HL-60 (cell line): ENCODE measurements around the gene SMDT1.

Source experiments
- DNase-seq, 2 experiments: peaks; one replicate each; pipeline ENCODE4 v3.0.0-alpha.2; 2010 to 2020; ENCODE audit warnings: low read depth in 1 of 2, low spot score in 1 of 2
- H3K27ac ChIP-seq: fragments of 250-450 bp; sonication (Bioruptor Pico); replicated peaks from 2 replicates; pipeline ENCODE4 v1.5.1; 2020; ENCODE audit warnings: mild to moderate bottlenecking, moderate library complexity
- H3K27me3 ChIP-seq: fragments of 250-450 bp; sonication (Bioruptor Pico); 2 replicates; pipeline ENCODE4 v1.5.1; 2021; ENCODE audit warnings: mild to moderate bottlenecking, moderate library complexity; ENCODE audit not compliant: insufficient read depth, poor library complexity, severe bottlenecking
- H3K4me3 ChIP-seq: replicated peaks from 2 replicates; pipeline ENCODE4 v1.5.1; 2011; ENCODE audit warnings: mild to moderate bottlenecking, control low read depth, low read length; ENCODE audit not compliant: insufficient read depth
- GABPA ChIP-seq: IDR thresholded peaks from 2 replicates; pipeline ENCODE4 v1.6.1; 2012; ENCODE audit warnings: low read depth
- POLR2AphosphoS5 ChIP-seq: IDR thresholded peaks from 2 replicates; pipeline ENCODE4 v1.6.1; 2012; ENCODE audit warnings: low read depth
- SPI1 ChIP-seq: IDR thresholded peaks from 2 replicates; pipeline ENCODE4 v1.6.1; 2012; ENCODE audit warnings: low read depth, mild to moderate bottlenecking, borderline replicate concordance
- TF ChIP-seq, protein P1 (sequence below): IDR thresholded peaks from 2 replicates; pipeline ENCODE4 v1.6.1; 2012; ENCODE audit warnings: low read depth; ENCODE audit not compliant: insufficient replicate concordance
- TF ChIP-seq, protein P2 (sequence below): IDR thresholded peaks from one replicate; pipeline ENCODE4 v1.5.1; 2011; ENCODE audit warnings: low read length, control low read depth, inconsistent platforms; ENCODE audit not compliant: insufficient read depth

The SMDT1 gene

GRCh38 chr22:42052765-42053164, 26.7 kb upstream of the SMDT1 start:
- no peak overlapping the region for H3K27ac ChIP-seq
- no peak overlapping the region for H3K4me3 ChIP-seq
- TF ChIP-seq SPI1, result no peak
- TF ChIP-seq, protein P1, sequence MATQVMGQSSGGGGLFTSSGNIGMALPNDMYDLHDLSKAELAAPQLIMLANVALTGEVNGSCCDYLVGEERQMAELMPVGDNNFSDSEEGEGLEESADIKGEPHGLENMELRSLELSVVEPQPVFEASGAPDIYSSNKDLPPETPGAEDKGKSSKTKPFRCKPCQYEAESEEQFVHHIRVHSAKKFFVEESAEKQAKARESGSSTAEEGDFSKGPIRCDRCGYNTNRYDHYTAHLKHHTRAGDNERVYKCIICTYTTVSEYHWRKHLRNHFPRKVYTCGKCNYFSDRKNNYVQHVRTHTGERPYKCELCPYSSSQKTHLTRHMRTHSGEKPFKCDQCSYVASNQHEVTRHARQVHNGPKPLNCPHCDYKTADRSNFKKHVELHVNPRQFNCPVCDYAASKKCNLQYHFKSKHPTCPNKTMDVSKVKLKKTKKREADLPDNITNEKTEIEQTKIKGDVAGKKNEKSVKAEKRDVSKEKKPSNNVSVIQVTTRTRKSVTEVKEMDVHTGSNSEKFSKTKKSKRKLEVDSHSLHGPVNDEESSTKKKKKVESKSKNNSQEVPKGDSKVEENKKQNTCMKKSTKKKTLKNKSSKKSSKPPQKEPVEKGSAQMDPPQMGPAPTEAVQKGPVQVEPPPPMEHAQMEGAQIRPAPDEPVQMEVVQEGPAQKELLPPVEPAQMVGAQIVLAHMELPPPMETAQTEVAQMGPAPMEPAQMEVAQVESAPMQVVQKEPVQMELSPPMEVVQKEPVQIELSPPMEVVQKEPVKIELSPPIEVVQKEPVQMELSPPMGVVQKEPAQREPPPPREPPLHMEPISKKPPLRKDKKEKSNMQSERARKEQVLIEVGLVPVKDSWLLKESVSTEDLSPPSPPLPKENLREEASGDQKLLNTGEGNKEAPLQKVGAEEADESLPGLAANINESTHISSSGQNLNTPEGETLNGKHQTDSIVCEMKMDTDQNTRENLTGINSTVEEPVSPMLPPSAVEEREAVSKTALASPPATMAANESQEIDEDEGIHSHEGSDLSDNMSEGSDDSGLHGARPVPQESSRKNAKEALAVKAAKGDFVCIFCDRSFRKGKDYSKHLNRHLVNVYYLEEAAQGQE, result no peak
- TF ChIP-seq, protein P2, sequence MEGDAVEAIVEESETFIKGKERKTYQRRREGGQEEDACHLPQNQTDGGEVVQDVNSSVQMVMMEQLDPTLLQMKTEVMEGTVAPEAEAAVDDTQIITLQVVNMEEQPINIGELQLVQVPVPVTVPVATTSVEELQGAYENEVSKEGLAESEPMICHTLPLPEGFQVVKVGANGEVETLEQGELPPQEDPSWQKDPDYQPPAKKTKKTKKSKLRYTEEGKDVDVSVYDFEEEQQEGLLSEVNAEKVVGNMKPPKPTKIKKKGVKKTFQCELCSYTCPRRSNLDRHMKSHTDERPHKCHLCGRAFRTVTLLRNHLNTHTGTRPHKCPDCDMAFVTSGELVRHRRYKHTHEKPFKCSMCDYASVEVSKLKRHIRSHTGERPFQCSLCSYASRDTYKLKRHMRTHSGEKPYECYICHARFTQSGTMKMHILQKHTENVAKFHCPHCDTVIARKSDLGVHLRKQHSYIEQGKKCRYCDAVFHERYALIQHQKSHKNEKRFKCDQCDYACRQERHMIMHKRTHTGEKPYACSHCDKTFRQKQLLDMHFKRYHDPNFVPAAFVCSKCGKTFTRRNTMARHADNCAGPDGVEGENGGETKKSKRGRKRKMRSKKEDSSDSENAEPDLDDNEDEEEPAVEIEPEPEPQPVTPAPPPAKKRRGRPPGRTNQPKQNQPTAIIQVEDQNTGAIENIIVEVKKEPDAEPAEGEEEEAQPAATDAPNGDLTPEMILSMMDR, result no peak
- TF ChIP-seq GABPA, result no peak
- no peak for TF ChIP-seq POLR2AphosphoS5
- no peak for DNase-seq
- no peaks in the 10 kb centered on the region for H3K27me3 ChIP-seq

- Histone ChIP-seq H3K4me3 (no peak overlapping the region), H3K27ac (no peak overlapping the region), H3K27me3 (no peaks in the 10 kb centered on the region)
- DNase-seq, result no peak
- TF ChIP-seq SPI1, result no peak
- no peak for TF ChIP-seq GABPA
- TF ChIP-seq, protein P2, result no peak
- TF ChIP-seq, protein P1, result no peak
- TF ChIP-seq POLR2AphosphoS5, result no peak
These were observed 22.6 kb upstream of the SMDT1 start for GRCh38 chr22:42056757-42057511.

DNA sequence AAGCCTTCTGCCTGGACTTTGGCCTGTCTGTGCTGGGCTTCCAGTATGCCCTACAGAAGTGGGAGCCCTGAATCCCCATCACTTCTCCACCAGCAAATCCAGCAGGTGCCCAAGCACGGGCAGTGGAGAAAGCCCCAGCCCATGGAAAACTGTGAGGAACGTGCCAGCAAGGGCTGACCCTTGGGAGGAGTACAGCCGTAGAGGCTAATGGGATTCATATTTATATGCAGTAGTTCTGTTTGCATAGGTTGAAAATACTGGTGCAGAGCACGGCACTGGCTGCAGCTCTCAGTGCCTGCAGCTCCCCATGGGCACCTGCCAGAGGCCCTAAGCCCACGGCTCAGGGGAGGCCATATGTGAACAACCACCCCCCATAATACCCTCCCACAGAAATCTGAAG, 19.0 kb upstream of the SMDT1 start:
- DNase-seq, result no peak
- H3K27me3 ChIP-seq, result no peaks in the 10 kb centered on the region

More for the DNA sequence above, 19.0 kb upstream of the SMDT1 start:
- TF ChIP-seq, protein P1, result no peak
- TF ChIP-seq GABPA (no peak), SPI1 (no peak), POLR2AphosphoS5 (no peak)
- TF ChIP-seq, protein P2, result no peak
- Histone ChIP-seq H3K4me3 (no peak overlapping the region), H3K27ac (no peak overlapping the region)
